Stimulated activated CD8-positive, alpha-beta memory T cell treated with anti-CD3 and anti-CD28 coated beads, Interleukin-12 subunit alpha, Interleukin-12 subunit beta, amount 100 ng/mL, for 1 hour (primary cell): Measurements from ENCODE around the gene PPIF.

ENCODE experiments used
- DNase-seq: peaks from one replicate; pipeline ENCODE4 v3.0.0-alpha.2; 2020; ENCODE audit warnings: low read depth

Gene PPIF

DNA sequence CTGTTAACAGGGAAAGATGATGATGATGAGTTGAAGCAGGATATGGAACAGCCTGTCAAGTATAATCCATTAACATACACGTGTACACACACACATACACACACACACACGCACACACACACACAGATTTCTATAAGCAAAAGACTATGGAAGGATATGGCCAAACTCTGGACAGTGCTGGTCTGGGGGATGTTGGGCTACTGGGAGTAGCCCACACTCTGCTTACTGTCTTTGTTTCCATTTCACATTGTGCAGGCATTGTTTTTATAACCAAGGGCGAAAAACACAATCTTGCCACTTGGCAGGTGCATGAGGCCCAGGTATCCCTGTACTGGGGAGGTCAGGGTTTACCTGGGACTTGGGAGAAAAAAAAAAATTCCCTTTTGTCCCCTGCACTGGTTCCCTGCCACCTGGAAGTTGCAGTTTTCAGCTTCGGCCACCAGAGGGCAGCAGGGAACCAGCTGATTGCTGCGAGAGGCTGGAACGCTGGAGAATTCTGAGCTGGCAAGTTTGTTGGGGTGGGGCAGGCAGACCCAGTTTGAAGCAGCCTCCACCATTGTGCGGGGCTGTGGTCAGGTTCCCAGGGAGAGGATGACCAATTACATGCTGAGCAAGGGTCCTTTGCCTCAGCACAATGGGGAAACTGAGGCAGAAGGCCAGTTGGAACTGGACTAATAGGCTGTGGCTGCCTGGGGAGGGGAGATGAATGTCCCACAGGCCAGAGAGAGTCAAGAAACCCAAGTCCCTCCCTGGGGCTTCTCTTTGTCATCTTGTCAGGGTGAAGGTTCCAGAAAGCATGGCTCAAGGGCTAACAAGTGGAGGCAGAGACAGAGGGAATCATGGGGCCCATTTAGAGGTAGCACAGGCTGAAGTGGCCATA, 27.3 kb downstream of the PPIF start:
- DNase-seq: peak; percentile 69

DNA sequence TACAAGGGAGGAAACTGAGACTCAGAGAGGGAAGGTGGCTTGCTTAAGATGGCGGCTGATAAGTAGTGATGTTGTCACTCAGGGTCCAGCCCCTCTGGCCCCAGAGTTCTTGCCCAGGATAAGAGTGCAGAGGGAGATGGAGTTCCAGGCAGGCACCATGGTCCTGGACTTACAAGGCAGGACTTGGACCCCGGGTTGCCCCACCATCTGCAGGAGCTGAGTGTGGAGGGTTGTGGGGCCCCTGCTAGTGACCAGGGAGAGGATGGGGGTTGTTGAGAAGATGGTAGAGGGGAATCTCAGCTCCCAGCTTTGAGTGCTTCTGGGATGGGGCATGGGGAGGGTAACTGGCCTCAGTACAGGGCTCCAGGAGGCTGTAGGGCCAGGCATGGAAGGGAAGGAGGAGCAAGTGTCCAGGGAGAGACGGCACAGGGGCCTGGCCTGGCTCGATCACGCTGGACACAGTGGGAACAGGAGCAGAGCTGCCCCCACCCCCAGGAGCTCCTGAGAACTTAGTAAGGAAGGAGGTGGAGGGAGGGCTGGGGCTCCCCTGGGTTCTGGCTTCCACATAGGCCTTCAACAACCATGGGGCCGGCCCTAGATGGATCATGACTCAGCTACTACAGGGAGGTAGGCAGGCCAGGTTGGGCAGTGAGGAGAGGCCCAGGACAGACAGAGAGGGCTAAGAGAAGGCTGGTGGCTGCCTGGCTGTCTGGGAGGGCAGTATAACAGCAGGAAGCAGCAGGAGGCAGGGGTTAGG, 28.2 kb downstream of the PPIF start:
- DNase-seq: no peak

DNA sequence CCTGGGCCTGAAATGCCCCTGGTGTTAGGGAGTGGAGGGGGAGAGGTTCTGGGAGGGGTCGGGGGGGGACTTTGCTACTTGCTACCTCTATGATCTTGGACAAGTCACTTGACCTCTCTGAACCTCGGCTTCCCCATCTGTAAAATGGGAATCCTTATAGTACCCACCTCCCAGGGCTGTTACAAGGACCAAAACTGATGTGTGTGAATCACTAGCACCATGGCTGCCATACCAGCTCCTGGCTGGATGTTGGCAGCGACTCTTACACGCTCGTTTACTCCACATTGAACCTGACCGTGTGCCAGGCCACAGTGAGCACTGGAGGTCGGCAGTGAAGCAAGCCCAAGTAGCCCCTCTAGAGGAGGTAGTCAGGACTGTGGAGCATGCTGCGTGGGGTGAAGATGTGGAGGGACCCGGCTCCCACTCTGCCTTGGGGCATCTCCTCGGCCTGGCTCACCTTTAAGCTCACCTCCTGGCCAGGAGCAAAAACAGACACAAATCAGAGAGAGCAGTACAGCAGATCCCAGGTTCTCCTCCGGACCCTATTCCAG, 28.9 kb downstream of the PPIF start:
- DNase-seq: no peak

DNA sequence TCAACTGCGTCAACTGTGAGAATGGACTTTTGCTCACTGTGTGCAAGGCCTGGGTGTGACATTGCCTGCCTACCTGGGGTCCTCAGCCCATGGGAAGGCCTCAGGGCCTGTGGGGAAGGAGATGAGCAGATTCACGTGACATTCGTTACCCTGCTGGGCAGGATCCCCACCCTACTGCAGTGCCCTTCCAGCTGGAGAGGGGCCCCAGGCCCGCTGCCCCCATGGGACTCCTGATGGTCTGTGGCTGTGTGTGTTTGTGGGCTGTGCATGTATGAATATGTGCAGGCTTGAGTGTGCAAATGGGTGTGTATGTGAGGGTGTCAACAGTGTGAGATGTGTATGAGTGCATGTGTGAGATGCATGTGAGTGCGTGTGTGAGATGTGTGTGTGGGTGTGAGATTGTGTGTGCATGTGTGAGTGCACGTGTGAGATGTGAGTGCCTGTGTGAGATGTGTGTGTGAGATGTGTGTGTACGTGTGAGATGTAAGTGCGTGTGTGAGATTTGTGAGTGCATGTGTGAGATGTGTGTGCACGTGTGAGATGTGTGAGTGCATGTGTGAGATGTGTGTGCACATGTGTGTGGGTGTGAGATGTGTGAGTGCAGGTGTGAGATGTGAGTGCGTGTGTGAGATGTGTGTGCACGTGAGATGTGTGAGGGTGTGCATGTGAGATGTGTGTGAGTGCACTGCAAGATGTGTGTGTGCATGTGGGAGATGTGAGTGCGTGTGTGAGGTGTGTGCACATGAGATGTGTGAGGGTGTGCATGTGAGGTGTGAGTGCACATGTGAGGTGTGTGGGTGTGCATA, 29.7 kb downstream of the PPIF start:
- no peak for DNase-seq

DNA sequence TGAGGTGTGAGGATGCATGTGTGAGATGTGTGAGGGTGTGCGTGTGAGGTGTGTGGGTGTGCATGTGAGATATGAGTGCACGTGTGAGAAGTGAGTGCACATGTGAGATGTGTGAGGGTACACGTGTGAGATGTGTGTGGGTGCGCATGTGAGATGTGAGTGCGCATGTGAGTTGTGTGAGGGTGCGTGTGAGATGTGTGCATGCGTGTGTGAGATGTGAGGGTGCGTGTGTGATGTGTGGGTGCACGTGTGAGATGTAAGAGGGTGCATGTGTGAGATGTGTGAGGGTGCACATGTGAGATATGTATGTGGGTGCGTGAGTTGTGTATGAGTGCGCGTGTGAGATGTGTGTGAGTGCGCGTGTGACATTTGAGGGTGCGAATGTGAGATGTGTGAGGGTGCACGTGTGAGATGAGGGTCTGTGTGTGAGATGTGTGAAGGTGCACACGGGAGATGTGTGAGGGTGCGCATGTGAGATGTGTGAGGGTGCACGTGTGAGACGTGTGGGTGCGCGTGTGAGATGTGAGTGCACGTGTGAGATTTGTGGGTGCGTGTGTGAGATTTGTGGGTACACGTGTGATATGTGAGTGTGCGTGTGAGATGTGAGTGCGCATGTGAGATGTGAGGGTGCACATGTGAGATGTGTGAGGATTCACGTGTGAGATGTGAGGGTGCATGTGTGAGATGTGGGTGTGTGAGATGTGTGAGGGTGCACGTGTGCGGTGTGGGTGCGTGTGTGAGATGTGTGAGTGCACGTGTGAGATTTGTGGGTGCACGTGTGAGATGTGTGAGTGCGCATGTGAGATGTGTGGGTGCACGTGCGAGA, 30.5 kb downstream of the PPIF start:
- no peak for DNase-seq

DNA sequence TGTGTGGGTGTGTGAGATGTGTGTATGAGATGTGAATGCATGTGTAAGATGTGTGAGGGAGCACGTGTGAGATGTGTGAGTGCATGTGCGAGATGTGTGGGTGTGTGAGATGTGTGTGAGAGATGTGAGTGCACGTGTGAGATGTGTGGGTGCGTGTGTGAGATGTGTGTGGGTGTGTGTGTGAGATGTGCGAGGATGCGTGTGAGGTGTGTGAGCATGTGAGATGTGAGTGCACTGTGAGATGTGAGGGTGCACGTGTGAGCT, 31.0 kb downstream of the PPIF start:
- DNase-seq: no peak

DNA sequence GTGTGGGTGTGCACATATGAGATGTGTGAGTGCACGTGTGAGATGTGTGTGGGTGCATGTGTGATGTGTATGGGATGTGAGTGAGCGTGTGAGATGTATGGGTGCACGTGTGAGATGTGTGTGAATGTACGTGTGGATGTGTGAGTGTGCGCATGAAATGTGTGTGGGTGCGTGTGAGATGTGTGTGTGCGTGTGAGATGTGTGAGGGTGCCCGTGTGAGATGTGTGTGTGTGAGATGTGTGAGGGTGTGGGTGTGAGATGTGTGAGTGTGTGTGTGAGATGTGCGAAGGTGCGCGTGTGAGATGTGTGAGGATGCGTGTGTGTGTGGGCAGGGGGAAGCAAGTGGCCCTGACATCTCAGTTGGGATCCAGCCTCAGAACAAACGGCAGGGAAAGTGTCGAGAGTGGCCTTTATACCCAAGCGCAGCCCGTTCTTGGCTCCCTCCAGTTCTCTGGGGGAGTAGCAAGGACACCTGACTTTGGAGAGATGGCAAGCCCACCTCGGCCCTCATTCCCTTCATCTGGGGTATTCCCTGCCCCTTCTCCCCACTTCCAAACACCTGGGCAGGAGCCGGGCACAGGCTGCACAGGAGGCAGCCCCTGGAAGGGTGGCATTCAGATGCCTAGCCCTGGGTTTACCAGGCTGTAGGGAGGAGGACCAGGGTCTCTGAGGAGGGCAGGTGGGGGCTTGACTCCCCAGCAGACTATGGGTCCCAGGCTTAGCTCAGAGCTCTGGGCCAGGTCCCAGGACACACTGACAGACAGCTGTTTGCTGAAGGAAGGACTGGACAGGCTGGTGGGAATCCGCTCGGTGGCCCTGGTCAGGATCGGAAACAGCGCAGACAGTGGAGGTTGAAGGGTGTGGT, 31.6 kb downstream of the PPIF start:
- no peak for DNase-seq

DNA sequence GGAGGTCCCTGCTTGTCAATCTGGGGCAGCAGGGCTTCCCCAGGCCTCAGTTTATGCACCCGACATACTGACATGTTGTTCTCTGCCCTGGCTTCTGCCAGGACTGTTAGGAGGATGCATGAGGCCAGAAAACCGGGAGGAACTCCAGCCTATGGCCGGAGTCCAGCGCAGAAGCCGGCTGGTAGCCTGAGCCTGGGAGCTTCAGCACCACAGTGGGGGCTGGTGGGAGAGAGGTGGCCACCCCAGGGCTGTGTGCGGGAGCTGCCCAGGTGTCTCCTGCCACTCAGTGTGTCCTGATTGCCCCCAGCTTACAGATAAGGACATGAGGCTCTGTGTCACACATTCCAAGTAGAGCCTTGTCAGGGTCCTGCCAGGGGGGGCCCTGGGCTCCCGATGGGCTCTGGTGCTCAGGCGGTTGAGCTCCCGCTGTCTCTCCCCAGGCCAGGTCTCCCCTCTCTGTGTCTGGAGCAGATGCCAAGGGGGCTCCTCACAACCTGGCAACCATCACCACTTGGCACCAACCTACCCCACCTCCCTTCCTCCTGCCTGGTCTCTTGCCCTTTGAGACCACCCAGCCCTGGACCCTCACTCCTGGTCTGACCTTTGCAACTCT, 32.3 kb downstream of the PPIF start:
- DNase-seq: no peak

DNA sequence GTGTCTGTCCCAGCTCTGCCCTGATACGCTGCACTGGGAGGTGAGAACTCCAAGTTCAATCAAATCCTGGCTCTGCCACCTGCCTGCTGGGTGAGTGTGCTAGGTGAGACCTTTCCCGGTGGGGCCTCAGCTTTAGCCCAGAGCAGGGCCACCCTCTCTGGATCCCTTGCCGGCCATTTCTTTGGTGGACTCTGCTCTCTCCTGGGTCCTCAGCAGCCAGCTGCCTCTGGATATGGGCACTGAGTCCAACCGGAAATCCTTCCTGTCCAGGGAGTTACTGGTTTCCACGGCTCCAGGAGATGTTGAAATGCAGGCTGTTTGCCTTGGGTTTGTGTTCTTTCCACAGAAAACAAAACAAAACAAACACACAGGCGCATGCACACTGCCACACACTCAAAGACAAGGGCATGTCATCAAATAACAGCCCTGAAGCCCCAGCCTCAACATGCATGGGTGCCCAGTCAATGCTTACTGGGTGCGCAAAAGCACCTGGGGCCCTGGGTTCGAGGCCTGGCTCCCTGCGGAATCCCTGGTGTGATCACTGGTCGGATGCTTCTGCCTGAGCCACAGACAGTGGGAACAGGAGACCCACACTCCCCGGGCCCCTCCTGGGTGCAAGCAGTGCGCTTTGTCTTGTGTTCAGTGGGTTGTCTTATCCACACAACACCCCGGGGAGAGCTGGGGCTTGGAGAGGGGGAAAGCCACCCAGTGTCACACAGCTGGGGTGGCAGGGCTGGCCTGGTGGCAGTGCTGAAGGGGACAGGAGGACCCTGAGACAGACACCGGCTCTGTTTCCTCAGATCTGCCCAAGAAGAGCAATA, 33.1 kb downstream of the PPIF start:
- no peak for DNase-seq

DNA sequence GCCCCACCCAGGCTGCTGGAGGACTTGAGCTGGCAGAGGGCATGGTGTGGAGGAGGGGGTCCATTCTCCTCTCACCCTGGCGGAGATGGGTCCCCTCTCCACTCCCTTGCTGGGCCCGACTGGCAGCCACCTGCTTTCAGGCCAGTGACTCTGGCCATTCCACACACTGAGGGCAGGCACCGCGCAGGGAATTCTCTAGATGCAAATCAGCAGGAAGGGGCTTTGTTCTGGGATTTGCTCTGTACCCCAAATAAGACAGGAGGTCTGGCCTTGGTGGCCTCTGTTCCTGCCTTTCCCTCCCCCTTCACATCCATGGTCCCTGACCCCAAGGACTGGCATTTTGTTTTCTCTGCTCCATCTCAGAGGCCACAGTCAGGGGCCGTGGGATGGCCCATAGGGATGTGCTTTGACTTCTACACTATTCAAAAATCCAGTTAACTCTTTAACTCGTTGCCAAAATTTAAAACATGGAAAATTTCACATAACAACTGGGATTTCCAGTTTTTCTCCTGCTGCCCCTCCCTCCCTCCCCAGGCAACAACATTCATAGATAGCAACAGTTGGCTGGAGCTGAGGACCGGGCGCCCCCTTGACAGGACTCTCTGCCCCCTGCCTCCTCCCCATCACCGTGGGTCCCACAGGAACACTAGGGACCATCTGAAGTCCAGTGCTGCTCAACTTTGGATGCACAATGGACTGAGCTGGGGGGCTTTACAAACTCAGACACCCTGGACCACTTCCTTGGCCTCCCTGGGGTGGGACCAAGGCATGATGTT, 33.9 kb downstream of the PPIF start:
- no peak for DNase-seq

DNA sequence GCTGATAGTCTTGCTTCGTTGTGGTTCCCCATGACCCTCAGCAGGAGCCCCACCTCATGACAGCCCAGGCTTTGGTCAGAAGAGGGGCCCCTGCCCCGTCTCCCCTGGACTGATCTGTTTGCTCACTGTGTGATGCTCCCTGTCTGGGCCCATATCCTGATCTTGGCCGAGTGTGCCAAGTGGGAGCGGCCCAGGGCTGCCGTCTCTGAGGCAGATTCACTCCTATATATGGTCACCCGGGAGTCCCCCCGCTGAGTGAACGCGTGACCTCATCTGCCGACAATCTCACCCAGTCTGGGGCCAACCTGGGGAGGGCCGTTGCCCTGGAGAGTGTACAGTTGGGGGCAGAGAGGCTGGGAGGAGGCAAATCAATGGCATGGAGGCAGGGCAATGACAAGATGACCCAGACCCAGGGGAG, 34.5 kb downstream of the PPIF start:
- no peak for DNase-seq

DNA sequence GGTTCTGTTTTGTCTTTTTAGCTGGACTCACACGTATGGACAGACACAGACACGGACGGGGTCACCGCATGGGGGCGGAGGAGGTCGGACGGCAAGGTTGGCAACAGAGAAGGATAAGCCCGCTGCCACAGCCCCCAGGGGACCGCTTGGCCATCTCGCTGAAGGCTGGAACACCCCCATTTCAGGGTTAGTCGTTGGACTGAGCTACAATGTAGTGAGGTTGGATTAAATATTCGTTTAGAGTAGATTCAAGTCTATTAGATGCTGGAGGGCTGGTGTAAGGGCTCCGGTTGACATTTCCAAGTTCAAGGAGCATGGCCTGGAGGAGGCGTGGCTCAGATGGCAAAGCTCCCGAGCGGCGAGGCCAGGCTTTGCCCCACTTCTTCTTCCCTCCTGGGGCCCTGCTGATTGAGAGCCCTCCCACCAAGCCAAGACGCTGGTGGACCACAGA, 35.2 kb downstream of the PPIF start:
- no peak for DNase-seq

DNA sequence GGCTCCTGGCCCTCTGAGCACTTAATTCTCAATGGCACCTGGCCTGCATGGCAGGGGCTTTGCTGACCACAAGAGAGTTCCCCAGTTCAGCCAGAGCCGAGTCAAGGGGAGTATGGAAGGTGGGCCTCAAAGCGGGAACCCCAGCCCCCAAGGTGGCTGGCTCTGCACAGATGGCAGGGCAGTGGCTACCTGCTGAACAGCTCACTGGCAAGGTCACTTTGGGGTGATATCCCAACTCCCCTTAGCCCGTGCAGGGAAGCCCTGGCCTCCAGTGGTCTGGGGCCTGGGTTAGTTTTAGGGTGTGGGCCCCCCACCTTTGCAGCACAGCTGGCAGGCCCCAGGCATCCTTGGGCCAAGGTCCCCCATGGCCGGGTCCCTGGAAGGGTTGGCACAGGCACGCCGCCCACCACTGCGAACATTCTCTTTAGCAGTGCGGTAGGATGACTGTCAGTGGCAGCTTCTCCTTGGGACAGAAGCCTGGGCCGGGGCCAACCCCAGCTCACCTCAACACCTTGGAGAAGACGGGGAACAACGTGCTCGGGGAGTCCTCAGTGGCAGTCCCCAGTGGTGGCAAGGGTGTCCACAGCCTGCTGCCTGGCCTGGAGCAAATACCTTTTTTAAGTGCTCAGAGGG, 36.8 kb downstream of the PPIF start:
- DNase-seq: no peak

DNA sequence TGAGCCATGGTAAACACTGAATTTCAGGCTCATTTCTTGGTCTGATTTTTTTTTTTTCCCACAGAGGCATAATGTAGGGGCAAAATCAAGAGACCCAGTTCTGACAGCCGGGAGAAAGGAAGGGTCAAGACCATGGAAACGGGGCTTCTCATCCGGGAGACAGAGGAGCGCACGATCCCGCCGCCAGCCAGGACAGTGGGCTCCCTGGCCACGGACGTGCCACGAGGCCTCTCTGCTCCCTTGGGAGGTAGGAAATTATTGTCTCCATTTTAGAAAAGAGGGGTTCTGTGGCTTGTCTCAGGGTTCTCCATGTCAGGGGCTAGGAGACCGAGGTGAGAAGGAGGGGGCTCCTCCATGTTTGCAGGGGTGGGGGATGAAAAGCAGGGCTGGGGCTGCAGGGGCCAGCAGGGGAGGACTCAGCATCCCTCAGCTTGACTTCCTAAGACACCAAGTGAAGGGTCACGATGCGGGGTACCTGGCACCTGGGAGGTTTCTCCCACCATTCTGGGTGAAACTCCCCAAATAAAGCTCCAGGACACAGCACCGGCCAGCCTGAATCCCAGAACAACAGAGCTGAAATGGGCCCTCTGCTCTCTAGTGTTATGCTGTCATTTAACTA, 37.6 kb downstream of the PPIF start:
- no peak for DNase-seq

DNA sequence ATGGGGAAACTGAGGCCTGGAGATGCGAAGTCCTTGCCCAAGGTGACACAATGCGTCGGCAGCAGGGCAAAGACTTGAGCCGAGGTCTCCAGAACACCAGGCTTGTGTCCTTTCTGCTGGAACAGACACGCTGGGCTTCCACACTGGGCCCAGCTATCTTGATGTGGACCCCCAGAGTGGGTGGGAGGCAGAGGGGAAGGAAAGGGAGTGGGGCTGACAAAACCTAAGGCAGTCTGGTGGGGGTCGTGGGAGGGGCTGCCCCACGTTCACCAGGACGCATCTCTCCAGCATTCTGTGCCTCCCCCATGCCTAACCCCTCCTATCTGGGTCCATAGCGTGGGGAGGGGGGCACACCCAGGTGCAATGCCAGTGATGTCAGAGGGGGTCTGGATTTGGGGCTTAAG, 38.1 kb downstream of the PPIF start:
- no peak for DNase-seq

DNA sequence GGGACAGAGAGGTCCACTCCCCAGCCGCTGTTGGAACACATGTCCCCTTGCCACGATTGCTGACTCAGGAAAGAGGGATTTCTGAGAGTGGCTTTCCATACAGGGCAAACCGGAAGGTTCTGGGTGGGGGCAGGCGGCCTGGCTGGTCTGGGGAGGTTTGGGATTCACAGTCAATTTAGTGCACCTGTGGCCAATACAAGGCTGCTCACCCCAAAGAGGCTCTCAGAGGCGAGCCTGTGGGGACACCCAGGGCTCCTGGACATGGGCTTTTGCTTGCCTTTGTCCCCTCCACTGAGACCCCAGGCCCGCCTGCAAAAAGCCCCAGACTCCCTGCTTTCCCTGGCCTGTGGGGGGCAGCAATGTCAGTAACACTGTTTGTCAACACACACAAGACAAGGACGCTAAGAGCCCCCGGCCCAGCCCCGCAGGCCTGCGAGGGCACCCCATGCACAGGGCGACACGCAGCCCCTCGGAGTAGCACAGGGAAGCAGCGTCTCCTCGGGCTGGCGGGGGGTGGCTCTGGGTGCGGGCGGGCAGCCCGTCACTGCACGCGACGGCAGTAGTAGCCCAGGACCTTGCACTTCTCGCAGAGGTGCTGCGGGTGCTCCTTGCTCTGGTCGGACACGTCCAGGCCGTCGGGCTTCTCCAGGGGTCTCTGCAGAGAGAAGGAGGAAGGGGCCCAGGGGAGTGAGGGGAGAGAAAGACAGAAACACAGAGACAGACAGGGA, 38.7 kb downstream of the PPIF start:
- no peak for DNase-seq
